A673 (cell line): ENCODE data around the gene MDH1B. TPM values are rescaled to one million over a fixed set of nuclear protein-coding genes. Genes with fewer than 3 reads are reported as not detected.
A peak's percentile ranks its signal among the peaks of the same experiment; 100 is the strongest.

Experiments used
- BruUV-seq: library from RNA; stranded (reverse); fragments of 400-500 nt; replicated peaks from 2 replicates; lab custom pipeline; 2021; lab: Mats Ljungman, UMichigan
- CTCF ChIA-PET: fragments of 300-600 bp; sonication (Branson Sonifier 250); formaldehyde crosslinking; loops from one replicate; lab custom pipeline; 2022; ENCODE audit warnings: antibody characterized with exemption; lab: Charles Lee
- POLR2A ChIA-PET: fragments of 300-600 bp; sonication (Branson Sonifier 250); formaldehyde crosslinking; loops from one replicate; lab custom pipeline; 2022; ENCODE audit warnings: antibody characterized with exemption; ENCODE audit not compliant: low non-redundant PET; lab: Charles Lee
- DNase-seq: peaks from one replicate; pipeline ENCODE4 v3.0.0-alpha.2; 2015; ENCODE audit warnings: low spot score
- H3K27ac ChIP-seq: fragments of 200-600 bp; sonication (generic); 2 replicates; pipeline ENCODE4 v1.5.1; 2016; ENCODE audit warnings: mixed run types, low read depth, mild to moderate bottlenecking, mixed read lengths, antibody characterized with exemption, low read length; ENCODE audit not compliant: poor library complexity, severe bottlenecking
- H3K27me3 ChIP-seq: fragments of 200-600 bp; sonication (generic); replicated peaks from 2 replicates; pipeline ENCODE4 v1.6.1; 2017; ENCODE audit warnings: mixed run types, low read depth, mild to moderate bottlenecking, mixed read lengths, antibody characterized with exemption, low read length; ENCODE audit not compliant: insufficient read depth, poor library complexity
- H3K36me3 ChIP-seq: fragments of 200-600 bp; sonication (generic); 2 replicates; pipeline ENCODE4 v1.6.1; 2016; ENCODE audit warnings: mixed run types, mild to moderate bottlenecking, mixed read lengths, antibody characterized with exemption, low read length; ENCODE audit not compliant: insufficient read depth, poor library complexity, severe bottlenecking
- H3K4me1 ChIP-seq: fragments of 200-600 bp; sonication (generic); 2 replicates; pipeline ENCODE4 v1.6.1; 2017; ENCODE audit warnings: mixed run types, mild to moderate bottlenecking, mixed read lengths, antibody characterized with exemption, low read length; ENCODE audit not compliant: insufficient read depth, poor library complexity, severe bottlenecking
- H3K4me3 ChIP-seq: fragments of 200-600 bp; sonication (generic); 2 replicates; pipeline ENCODE4 v1.5.1; 2016; ENCODE audit warnings: low read depth, mixed run types, mild to moderate bottlenecking, mixed read lengths, low read length; ENCODE audit not compliant: poor library complexity, severe bottlenecking
- H3K9me3 ChIP-seq: fragments of 200-600 bp; sonication (generic); 2 replicates; pipeline ENCODE4 v1.6.1; 2016; ENCODE audit warnings: mixed run types, low read depth, mild to moderate bottlenecking, mixed read lengths, antibody characterized with exemption, low read length; ENCODE audit not compliant: poor library complexity, severe bottlenecking
- EZH2 ChIP-seq: fragments of 200-600 bp; sonication (generic); IDR thresholded peaks from 2 replicates; pipeline ENCODE4 v1.6.1; 2017; ENCODE audit warnings: borderline replicate concordance, low read depth, mild to moderate bottlenecking, mixed read lengths, antibody characterized with exemption, low read length; ENCODE audit not compliant: poor library complexity, severe bottlenecking
- intact Hi-C: fragments of 100-400 bp; cut with micrococcal nuclease; formaldehyde crosslinking; loops from one replicate; pipeline ENCODE4 v1.10.0; 2022; ENCODE audit not compliant: unreplicated experiment
- total RNA-seq: library from RNA; stranded (reverse); gene quantifications from 2 replicates; pipeline ENCODE4 v1.2.3, GENCODE V29; 2021
- TF ChIP-seq, protein P1 (sequence below): fragments of 300-800, 200-600 bp; sonication (generic); conservative IDR thresholded peaks from 2 replicates; pipeline ENCODE4 v1.5.1; 2017; ENCODE audit warnings: low read depth, mild to moderate bottlenecking, antibody characterized with exemption, low read length, moderate library complexity, mixed read lengths

MDH1B gene
- total RNA-seq, 1 experiment from 2014 or later: 0.86 TPM

- Histone ChIP-seq H3K27ac (no peak overlapping the region), H3K4me3 (no peak overlapping the region), H3K27me3 (no peaks in the 10 kb centered on the region), H3K9me3 (no peaks in the 10 kb centered on the region), H3K4me1 (no peaks in the 10 kb centered on the region), H3K36me3 (no peaks in the 10 kb centered on the region)
- TF ChIP-seq, protein P1, sequence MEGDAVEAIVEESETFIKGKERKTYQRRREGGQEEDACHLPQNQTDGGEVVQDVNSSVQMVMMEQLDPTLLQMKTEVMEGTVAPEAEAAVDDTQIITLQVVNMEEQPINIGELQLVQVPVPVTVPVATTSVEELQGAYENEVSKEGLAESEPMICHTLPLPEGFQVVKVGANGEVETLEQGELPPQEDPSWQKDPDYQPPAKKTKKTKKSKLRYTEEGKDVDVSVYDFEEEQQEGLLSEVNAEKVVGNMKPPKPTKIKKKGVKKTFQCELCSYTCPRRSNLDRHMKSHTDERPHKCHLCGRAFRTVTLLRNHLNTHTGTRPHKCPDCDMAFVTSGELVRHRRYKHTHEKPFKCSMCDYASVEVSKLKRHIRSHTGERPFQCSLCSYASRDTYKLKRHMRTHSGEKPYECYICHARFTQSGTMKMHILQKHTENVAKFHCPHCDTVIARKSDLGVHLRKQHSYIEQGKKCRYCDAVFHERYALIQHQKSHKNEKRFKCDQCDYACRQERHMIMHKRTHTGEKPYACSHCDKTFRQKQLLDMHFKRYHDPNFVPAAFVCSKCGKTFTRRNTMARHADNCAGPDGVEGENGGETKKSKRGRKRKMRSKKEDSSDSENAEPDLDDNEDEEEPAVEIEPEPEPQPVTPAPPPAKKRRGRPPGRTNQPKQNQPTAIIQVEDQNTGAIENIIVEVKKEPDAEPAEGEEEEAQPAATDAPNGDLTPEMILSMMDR: no peak
- TF ChIP-seq EZH2: no peak
- CTCF ChIA-PET: no interaction called here
- DNase-seq: no peak
- BruUV-seq: no TSS peak
- POLR2A ChIA-PET: interaction anchor here (0.6 kb wide), 1 partner anchor 870 kb away, joined by 6 read pairs; no protein-coding TSS in a partner anchor
- intact Hi-C loops: loop anchor here (5.0 to 10.0 kb wide), 2 partner anchors 181 to 823 kb away; partner anchors contain the start of gene METTL21A
These were observed 36.5 kb upstream of the MDH1B start for GRCh38 chr2:206801418-206802189.

DNA sequence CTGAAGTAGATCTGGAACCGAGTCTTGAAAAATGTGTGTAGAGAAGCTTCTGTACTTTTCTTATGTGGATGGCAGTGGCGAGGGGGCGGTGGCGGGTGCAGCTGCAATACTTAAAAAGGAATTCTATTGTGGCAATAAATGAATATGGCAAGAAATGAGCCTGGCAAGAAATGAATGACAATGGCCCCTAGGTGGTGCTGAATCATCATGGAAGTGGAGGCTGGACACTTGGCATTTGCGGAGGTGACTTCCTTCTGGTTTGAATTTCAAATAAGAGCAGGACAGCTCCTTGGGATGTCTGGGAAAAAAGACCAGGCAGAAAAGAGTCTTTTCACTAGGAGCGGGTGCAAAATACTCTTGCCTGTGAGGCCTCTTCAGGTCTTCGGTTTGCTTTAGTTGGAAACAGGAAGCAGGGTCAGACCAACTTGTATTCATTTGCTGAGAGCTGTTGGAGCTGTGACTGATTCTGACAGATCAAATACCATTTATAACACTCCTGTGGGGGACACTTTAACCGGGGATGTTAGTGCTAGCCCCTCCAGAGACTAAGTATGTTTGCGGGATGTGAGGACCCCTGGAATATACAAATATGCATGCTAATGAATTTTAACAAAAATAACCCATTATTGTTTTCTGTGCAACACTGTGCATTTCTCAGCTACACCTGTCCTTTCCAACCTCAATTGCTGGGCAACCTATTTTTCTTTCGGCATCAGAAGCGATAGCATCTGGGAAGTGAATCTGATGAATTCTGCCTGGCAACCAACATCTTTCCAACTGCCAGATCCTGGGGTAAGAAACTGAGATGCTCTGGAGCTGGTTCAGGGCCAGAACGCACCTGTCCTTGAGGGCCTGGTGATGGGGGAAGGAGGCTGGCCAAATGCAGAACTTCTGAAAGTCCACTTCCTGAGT, 35.6 kb upstream of the MDH1B start:
- no TSS peak for BruUV-seq
- no peak overlapping the region for H3K4me3 ChIP-seq
- TF ChIP-seq, protein P1: peak; percentile 74
- no peak for TF ChIP-seq EZH2
- intact Hi-C loops: loop anchor here (1.0 to 10.0 kb wide), 3 partner anchors 182 to 824 kb away; partner anchors contain the start of gene METTL21A
- no peaks in the 10 kb centered on the region for H3K9me3 ChIP-seq
- CTCF ChIA-PET: interaction anchor here (0.5 to 0.6 kb wide), 2 partner anchors 730 to 1255 kb away, joined by 4 to 5 read pairs; no protein-coding TSS in a partner anchor
- H3K27ac ChIP-seq: no peak overlapping the region
- peak; percentile 80 for DNase-seq
- H3K4me1 ChIP-seq: no peaks in the 10 kb centered on the region
- no peaks in the 10 kb centered on the region for H3K27me3 ChIP-seq
- POLR2A ChIA-PET: interaction anchor here (0.6 kb wide), 1 partner anchor 871 kb away, joined by 6 read pairs; no protein-coding TSS in a partner anchor
- H3K36me3 ChIP-seq: no peaks in the 10 kb centered on the region

DNA sequence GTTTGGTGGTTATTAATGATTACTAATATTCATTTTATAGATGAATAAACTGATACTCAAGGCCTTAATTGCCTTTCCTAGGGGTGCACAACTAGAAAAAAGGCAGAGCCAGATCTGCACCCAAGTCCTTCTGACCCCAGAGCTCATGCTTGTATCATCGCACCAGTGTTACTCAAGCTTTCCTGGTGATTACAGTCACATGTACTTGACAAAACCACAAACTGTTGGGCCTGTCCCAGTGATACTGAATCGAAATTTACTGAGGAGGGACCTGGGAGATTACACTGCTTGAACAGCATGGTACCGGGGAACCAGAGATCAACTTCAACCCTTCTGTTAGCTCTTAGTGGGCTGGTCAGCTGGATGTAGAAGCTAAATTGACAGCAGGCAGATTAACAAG, 34.0 kb upstream of the MDH1B start:
- ChIA-PET CTCF (interaction anchor here (1.1 kb wide), 1 partner anchor 674 kb away, joined by 4 read pairs; no protein-coding TSS in a partner anchor), POLR2A (interaction anchor here (0.5 kb wide), 1 partner anchor 364 kb away, joined by 4 read pairs; no protein-coding TSS in a partner anchor)
- intact Hi-C loops: no loop called here
- Histone ChIP-seq H3K9me3 (no peaks in the 10 kb centered on the region), H3K4me3 (no peak overlapping the region), H3K36me3 (no peaks in the 10 kb centered on the region), H3K4me1 (no peaks in the 10 kb centered on the region), H3K27ac (no peak overlapping the region), H3K27me3 (no peaks in the 10 kb centered on the region)
- BruUV-seq: no TSS peak
- no peak for TF ChIP-seq EZH2
- TF ChIP-seq, protein P1: no peak
- no peak for DNase-seq
